GM12892 (cell line): Measurements from ENCODE around the gene LRGUK.

Source experiments
- POLR2A ChIP-seq: IDR thresholded peaks from 2 replicates; pipeline ENCODE4 v1.6.1; 2011; ENCODE audit warnings: low read depth, low read length, control low read depth
- POLR2AphosphoS5 ChIP-seq: IDR thresholded peaks from 2 replicates; pipeline ENCODE4 v1.6.1; 2011; ENCODE audit warnings: low read depth, low read length, control low read depth

DNA sequence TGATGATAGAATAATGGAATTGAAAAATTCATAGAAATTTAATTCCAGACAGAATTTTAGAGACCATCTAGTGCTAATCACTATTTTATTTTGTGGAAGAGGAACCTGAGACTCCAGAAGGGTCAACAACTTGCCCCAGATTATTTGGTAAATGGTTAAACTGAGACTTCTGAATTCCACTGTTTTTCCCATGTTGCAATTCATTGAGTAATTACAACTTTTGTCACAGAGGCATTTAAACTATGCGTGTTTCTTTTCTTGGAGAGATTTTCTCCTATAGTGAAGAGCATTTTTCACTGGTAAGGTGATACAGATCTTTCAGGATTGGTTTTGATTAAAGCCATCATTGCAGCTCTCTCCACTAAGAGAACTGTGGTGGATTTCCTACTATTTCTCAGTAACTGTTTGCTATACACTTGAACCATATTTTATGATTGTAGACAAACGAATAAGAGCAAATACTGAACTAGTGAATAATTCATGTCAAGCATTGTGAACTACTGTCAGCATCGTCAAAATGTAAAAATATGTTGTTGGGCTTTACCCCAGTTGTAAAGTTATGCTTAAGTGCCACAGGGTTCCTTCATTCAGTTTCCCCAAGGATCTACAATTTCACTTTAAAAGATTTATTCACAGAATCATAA, 26.5 kb downstream of the LRGUK start:
- TF ChIP-seq POLR2A, result no peak
- no peak for TF ChIP-seq POLR2AphosphoS5
